Measurements from ENCODE around the gene RBMS1. TPM values are rescaled to one million over a fixed set of nuclear protein-coding genes. Genes with fewer than 3 reads are reported as not detected.

RBMS1 gene
- total and polyA plus RNA-seq, 2 donors (not counting 1 experiment from before 2014, with no cell fraction given), result 18.0 to 36.7 TPM

- TF ChIP-seq EZH2 (IDR thresholded peaks at IDR 0.05; ENCODE audit: borderline replicate concordance, insufficient read depth, low read depth, low read length, poor library complexity, severe bottlenecking), result no peak
- TF ChIP-seq, protein P1, sequence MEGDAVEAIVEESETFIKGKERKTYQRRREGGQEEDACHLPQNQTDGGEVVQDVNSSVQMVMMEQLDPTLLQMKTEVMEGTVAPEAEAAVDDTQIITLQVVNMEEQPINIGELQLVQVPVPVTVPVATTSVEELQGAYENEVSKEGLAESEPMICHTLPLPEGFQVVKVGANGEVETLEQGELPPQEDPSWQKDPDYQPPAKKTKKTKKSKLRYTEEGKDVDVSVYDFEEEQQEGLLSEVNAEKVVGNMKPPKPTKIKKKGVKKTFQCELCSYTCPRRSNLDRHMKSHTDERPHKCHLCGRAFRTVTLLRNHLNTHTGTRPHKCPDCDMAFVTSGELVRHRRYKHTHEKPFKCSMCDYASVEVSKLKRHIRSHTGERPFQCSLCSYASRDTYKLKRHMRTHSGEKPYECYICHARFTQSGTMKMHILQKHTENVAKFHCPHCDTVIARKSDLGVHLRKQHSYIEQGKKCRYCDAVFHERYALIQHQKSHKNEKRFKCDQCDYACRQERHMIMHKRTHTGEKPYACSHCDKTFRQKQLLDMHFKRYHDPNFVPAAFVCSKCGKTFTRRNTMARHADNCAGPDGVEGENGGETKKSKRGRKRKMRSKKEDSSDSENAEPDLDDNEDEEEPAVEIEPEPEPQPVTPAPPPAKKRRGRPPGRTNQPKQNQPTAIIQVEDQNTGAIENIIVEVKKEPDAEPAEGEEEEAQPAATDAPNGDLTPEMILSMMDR (IDR thresholded peaks at IDR 0.05), result no peak
- Histone ChIP-seq H3K4me1 (ENCODE audit: control insufficient read depth in 2 of 2, insufficient read depth in 2 of 2, low read length in 2 of 2) (no peaks in the 10 kb centered on the region), H3K9me3 (ENCODE audit: control extremely low read depth in 1 of 3, control insufficient read depth in 2 of 3, insufficient read depth in 1 of 3, low read length in 2 of 3) (no peaks in the 10 kb centered on the region), H2AFZ (ENCODE audit: insufficient read depth, low read depth, low read length, poor library complexity, severe bottlenecking) (no peak overlapping the region), H3K27me3 (replicated peaks in 1 of 4; ENCODE audit: control extremely low read depth in 1 of 4, control insufficient read depth in 3 of 4, insufficient read depth in 4 of 4, low read length in 3 of 4) (no peaks in the 10 kb centered on the region), H3K9ac (ENCODE audit: low read length) (no peak overlapping the region), H3K27ac (ENCODE audit: low read length in 2 of 2) (no peak overlapping the region), H3K36me3 (replicated peaks in 1 of 2; ENCODE audit: control extremely low read depth in 1 of 2, control insufficient read depth in 1 of 2, extremely low read depth in 1 of 2, insufficient read depth in 2 of 2, low read length in 1 of 2) (no peaks in the 10 kb centered on the region), H4K20me1 (ENCODE audit: control insufficient read depth, insufficient read depth, low read length, poor library complexity, severe bottlenecking) (no peaks in the 10 kb centered on the region), H3K4me2 (replicated peaks; ENCODE audit: low read depth, low read length, poor library complexity, severe bottlenecking) (no peak overlapping the region), H3K79me2 (ENCODE audit: control insufficient read depth, insufficient read depth, low read length) (no peaks in the 10 kb centered on the region), H3K4me3 (ENCODE audit: control extremely low read depth in 1 of 5, extremely low read depth in 1 of 5, insufficient read depth in 1 of 5, low read depth in 2 of 5, low read length in 4 of 5) (no peak overlapping the region)
- no peak for DNase-seq
- CTCF ChIA-PET, result interaction anchor here (1.0 to 6.5 kb wide), 8 partner anchors 12 to 812 kb away, joined by 3 to 81 read pairs (median 4); no protein-coding TSS in a partner anchor
- Mint-ChIP-seq H3K27me3 (peaks cover 5% of the 10 kb centered on the region), H3K27ac (no peak overlapping the region), H3K9me3 (ENCODE audit: insufficient read depth) (no peaks in the 10 kb centered on the region), H3K4me1 (peaks cover 2% of the 10 kb centered on the region), H3K4me3 (no peak overlapping the region)
- ATAC-seq (ENCODE audit: low read depth), result no peak
- WGBS (ENCODE audit: insufficient coverage), result 95% methylated on average over 5 of the region's 9 CpGs
- intact Hi-C loops (cut with micrococcal nuclease), result loop anchor here (2.0 kb wide), 1 partner anchor 809 kb away; no protein-coding TSS in a partner anchor
- POLR2A ChIA-PET, result no interaction called here
These were observed 240.0 kb downstream of the RBMS1 start for GRCh38 chr2:160253440-160254188.

- WGBS (ENCODE audit: insufficient coverage), result no CpG with 5 or more reads among the region's 1 CpG
- no peaks in the 10 kb centered on the region for H3K9me3 ChIP-seq (ENCODE audit: control extremely low read depth in 1 of 3, control insufficient read depth in 2 of 3, insufficient read depth in 1 of 3, low read length in 2 of 3)
- no peak overlapping the region for H3K27ac ChIP-seq (ENCODE audit: low read length in 2 of 2)
- H3K79me2 ChIP-seq (ENCODE audit: control insufficient read depth, insufficient read depth, low read length), result no peaks in the 10 kb centered on the region
- no peaks in the 10 kb centered on the region for H3K36me3 ChIP-seq (replicated peaks in 1 of 2; ENCODE audit: control extremely low read depth in 1 of 2, control insufficient read depth in 1 of 2, extremely low read depth in 1 of 2, insufficient read depth in 2 of 2, low read length in 1 of 2)
- intact Hi-C loops (cut with micrococcal nuclease), result loop anchor here (2.0 kb wide), 1 partner anchor 810 kb away; no protein-coding TSS in a partner anchor
- Mint-ChIP-seq H3K9me3 (ENCODE audit: insufficient read depth) (no peaks in the 10 kb centered on the region), H3K27me3 (peaks cover 5% of the 10 kb centered on the region), H3K4me3 (no peak overlapping the region), H3K27ac (no peak overlapping the region), H3K4me1 (peaks cover 2% of the 10 kb centered on the region)
- H3K4me2 ChIP-seq (replicated peaks; ENCODE audit: low read depth, low read length, poor library complexity, severe bottlenecking), result no peak overlapping the region
- no peak for TF ChIP-seq EZH2 (IDR thresholded peaks at IDR 0.05; ENCODE audit: borderline replicate concordance, insufficient read depth, low read depth, low read length, poor library complexity, severe bottlenecking)
- TF ChIP-seq, protein P1 (IDR thresholded peaks at IDR 0.05), result no peak
- no peaks in the 10 kb centered on the region for H3K27me3 ChIP-seq (replicated peaks in 1 of 4; ENCODE audit: control extremely low read depth in 1 of 4, control insufficient read depth in 3 of 4, insufficient read depth in 4 of 4, low read length in 3 of 4)
- no peak overlapping the region for H2AFZ ChIP-seq (ENCODE audit: insufficient read depth, low read depth, low read length, poor library complexity, severe bottlenecking)
- no peak for ATAC-seq (ENCODE audit: low read depth)
- no peaks in the 10 kb centered on the region for H3K4me1 ChIP-seq (ENCODE audit: control insufficient read depth in 2 of 2, insufficient read depth in 2 of 2, low read length in 2 of 2)
- H3K9ac ChIP-seq (ENCODE audit: low read length), result no peak overlapping the region
- ChIA-PET POLR2A (no interaction called here), CTCF (interaction anchor here (0.7 to 6.5 kb wide), 16 partner anchors 8 to 813 kb away, joined by 3 to 81 read pairs (median 4); no protein-coding TSS in a partner anchor)
- no peaks in the 10 kb centered on the region for H4K20me1 ChIP-seq (ENCODE audit: control insufficient read depth, insufficient read depth, low read length, poor library complexity, severe bottlenecking)
- DNase-seq, result no peak
- H3K4me3 ChIP-seq (ENCODE audit: control extremely low read depth in 1 of 5, extremely low read depth in 1 of 5, insufficient read depth in 1 of 5, low read depth in 2 of 5, low read length in 4 of 5), result no peak overlapping the region
These were observed 240.7 kb downstream of the RBMS1 start for GRCh38 chr2:160252900-160253299.
